MV-4-11 (cell line): ENCODE data around the gene AARSD1.
"Not testable (repeated sequence)": the region's sequence is repeated elsewhere in the genome, so short reads cannot be mapped to it uniquely, and the experiment has no call there.

ENCODE experiments used
- DNase-seq: peaks from one replicate; lab custom pipeline; 2025; lab: John Stamatoyannopoulos, UW

Gene AARSD1

GRCh38 chr17:42920106-42920900, 44.0 kb downstream of the AARSD1 start:
- no peak for DNase-seq

DNA sequence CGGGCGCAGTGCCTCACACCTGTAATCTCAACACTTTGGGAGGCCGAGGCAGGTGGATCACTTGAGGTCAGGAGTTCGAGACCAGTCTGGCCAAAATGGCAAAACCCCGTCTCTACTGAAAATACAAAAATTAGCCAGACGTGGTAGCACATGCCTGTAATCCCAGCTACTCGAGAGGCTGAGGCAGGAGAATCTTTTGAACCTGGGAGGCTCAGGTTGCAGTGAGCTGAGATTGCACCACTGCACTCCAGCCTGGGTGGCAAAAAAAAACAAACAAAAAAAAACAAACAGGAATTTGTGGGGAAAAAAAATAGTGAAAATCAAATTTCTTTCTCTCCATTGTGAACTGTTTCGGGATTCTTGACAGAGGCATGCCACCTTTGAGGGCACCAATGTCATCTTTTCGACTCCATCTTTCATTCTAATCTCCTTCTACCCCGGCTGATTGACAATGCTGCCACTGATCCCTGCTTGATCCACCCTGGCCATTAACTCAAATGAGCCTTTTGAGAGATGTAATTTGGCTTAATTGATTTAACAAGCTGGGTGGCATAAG, 44.7 kb downstream of the AARSD1 start:
- DNase-seq = not testable (repeated sequence)

DNA sequence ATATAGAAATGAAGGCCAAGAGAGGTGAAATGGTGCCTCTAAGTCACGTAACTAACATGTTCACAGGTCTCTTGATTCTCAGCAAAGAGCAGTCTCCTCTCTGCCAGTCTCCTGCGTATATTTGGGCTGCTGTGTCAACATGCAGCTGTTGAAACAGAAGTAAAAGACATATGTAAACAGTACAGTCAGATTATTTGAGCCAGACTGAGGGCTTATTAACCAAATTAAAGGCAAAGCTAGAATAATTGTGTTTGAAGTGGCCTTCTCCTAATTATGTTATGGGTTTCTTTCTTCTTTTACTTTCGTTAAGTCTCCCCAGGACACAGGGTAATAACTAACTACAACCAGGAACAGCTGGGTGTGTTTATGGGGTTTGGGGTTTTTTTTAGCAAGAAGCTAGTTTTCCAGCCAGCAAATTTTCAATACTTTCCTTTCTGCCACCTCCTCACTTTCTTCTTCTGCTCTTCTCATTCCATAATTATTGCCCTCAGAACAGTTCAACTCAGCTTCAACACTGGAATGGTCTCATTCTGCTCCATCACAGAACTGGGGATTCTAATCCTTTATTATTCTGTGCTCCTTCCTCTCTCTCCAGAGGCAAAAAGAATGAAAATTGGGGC, 45.2 kb downstream of the AARSD1 start:
- no peak for DNase-seq

GRCh38 chr17:42917236-42917603, 47.0 kb downstream of the AARSD1 start:
- DNase-seq = no peak

DNA sequence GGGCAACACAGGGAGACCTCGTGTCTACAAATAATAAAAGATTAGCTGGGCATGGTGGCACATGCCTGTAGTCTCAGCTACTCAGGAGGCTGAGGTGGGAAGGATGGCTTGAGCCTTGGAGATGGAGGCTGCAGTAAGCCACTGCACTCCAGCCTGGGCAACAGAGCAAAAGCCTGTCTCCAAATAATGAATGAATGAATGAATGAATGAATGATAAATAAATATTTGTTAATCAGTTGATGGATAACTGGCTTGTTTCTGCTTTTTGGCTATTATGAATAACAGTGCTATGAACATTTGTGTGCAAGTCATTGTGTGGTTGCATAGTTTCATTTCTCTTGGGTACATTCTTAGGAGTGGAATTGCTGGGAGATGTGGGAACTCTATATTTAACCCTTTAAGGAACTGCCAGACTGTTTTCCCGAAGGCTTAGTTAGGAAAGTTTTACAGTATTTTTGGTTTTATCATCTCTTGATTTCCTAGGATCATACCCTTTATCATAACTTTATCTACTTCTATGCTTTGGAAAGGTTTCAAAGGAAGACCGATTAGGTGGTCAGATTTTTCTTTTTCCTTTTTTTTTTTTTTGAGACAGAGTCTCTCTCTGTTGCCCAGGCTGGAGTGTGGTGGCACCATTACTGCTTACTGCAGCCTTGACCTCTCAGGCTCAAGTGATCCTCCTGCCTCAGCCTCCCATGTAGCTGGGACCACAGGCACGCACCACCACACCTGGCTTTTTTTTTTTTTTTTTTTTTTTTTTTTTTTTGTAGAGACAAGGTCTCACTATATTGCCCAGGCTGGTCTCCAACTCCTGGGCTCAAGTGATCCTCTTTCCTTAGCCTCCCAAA, 47.6 kb downstream of the AARSD1 start:
- not testable (repeated sequence) for DNase-seq

DNA sequence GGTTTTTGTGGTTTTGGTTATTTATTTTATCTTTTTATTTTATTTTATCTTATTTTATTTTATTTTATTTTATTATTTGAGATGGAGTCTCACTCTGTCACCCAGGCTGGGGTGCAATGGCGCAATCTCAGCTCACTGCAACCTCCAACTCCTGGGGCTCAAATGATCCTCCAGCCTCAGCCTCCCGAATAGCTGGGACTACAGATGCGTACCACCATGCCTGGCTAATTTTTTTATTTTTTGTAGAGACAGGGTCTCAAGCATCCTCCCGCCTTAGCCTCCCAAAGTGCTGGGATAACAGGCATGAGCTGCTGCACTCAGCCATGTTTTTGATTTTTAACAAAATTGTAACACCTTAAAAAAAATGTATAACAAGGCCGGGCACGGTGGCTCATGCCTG, 49.0 kb downstream of the AARSD1 start:
- not testable (repeated sequence) for DNase-seq

GRCh38 chr17:42913981-42914617, 50.2 kb downstream of the AARSD1 start:
- DNase-seq = no peak

- no peak for DNase-seq
Observed at GRCh38 chr17:42913522-42913921, 50.7 kb downstream of the AARSD1 start.

DNA sequence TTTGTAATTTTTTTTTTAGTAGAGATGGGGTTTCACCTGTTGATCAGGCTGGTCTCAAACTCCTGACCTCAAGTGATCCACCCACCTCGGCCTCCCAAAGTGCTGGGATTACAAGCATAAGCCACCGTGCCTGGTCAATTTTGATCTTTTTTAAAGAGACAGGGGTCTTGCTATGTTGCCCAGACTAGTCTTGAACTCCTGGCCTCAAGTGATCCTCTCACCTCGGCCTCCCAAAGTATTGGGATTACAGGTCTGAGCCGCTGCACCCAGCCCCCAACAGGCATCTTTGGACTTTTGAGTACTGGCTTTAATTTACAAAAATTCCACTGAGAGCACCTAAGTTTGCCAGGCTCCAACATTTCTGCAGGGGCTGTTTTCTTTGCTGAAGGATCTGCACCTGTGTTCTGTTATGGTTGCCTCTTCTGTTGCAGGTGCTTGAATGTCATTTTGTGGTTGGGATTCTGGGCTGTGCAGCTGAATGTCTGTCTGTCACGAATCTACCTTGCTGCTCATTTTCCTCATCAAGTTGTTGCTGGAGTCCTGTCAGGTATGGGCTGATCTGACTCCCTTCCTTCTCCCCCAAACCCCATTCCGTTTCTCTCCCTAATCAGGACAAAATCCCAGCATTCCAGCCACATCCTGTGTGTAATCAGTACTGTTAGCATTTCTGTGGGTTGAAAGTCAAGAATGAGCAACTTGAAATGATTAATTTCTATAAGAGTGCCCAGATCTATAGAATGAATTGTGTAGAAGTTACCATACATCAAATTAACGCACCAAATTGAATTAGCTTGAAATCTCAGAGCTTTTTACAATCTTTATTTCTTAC, 55.2 kb downstream of the AARSD1 start:
- DNase-seq = no peak

DNA sequence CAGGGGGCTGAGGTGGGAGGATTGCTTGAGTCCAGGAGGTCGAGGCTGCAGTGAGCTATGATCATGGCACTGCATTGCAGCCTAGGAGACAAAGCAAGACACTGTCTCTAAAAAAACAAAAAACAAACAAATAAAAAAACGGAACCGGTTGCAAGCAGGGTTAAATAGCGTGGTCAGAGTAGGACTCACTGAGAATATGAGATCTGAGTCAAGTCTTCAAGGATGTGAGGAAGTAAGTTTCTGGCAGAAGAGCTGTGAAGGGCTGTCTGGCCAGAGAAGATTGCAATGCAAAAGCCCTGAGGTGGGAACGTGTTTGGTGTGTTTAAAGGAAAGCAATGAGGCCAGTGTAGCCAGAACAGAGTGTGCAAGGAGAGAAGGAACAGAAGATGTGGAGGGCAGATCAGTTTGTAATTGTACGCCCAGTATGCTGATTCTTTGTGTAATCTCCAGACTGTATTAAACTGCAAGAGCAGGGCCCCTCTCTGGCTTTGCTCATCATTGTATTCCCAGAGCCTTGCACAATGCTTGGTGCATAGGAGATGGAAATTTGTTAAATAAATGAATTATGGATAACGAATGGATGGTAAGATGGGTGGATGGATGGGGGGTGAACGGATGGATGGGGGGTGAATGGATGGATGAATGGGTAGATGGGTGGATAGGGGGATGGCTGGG, 57.3 kb downstream of the AARSD1 start:
- DNase-seq = peak; percentile 45

DNA sequence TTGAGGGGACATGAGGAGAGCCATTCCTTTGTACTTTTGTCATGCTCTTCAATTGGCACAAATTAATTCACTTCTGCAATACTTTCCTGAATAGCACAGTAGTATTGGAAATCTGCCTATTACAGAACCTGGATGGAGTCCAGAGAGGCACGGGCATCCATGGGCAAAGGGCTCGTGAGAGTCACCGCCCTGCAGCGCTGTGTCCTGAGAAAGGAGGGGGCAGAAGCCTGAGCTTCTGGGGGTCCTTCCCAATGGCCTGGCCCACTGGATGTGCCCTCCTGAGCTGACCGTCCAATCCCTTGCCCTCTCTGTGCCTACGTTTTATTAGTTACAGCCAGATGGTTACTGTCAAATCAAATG, 60.2 kb downstream of the AARSD1 start:
- DNase-seq = no peak

GRCh38 chr17:42901535-42902229, 62.6 kb downstream of the AARSD1 start:
- DNase-seq = no peak
